Endometrium (tissue), 2 donors: ENCODE data around the gene TNFAIP1.

ENCODE experiments used
- FAIRE-seq: peaks from 2 replicates; lab custom pipeline; 2012; peaks lifted over from hg19 to GRCh38; lab: Jason Lieb, UNC
- donor health status: control.
- donor health status: control.

TNFAIP1 gene

GRCh38 chr17:28371245-28372202 is 36.0 kb downstream of the TNFAIP1 start, which contains the start of gene SARM1:
SARM1 (plus strand) TSS chr17:28371694; CDS start chr17:28372033, 339 bp downstream.
- no peak for FAIRE-seq

DNA sequence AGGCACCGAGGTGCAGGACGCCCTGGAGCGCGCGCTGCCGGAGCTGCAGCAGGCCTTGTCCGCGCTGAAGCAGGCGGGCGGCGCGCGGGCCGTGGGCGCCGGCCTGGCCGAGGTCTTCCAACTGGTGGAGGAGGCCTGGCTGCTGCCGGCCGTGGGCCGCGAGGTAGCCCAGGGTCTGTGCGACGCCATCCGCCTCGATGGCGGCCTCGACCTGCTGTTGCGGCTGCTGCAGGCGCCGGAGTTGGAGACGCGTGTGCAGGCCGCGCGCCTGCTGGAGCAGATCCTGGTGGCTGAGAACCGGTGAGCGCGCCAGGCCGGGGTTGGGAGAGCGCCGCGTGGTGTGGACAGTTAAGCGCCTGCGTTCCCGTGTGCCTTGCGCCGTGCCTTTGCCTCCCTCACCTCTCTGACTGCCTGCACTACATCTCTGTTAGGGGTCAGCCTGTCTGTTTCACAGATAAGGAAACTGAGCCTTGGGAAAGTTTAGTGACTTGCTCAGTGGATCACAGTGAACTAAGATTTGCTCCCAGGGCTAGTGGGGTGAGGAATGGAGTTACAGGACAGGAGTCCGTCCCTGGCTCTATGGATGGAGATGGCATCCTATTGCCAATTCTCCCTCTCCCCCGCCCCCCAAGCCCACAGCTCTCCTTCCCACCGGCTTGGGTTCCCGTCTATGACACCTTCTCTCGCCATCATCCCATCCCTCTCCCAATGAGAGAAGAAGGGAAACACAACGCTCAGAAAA is 36.8 kb downstream of the TNFAIP1 start:
- no peak for FAIRE-seq

GRCh38 chr17:28372945-28373274 is 37.3 kb downstream of the TNFAIP1 start:
- FAIRE-seq = no peak

- no peak for FAIRE-seq
Observed at GRCh38 chr17:28379814-28380801, 44.5 kb downstream of the TNFAIP1 start.

DNA sequence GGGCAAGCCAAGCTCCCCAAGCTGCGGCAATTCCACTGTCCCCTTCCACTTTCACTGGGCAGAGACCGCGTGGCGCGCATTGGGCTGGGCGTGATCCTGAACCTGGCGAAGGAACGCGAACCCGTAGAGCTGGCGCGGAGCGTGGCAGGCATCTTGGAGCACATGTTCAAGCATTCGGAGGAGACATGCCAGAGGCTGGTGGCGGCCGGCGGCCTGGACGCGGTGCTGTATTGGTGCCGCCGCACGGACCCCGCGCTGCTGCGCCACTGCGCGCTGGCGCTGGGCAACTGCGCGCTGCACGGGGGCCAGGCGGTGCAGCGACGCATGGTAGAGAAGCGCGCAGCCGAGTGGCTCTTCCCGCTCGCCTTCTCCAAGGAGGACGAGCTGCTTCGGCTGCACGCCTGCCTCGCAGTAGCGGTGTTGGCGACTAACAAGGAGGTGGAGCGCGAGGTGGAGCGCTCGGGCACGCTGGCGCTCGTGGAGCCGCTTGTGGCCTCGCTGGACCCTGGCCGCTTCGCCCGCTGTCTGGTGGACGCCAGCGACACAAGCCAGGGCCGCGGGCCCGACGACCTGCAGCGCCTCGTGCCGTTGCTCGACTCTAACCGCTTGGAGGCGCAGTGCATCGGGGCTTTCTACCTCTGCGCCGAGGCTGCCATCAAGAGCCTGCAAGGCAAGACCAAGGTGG is 45.7 kb downstream of the TNFAIP1 start:
- no peak for FAIRE-seq

DNA sequence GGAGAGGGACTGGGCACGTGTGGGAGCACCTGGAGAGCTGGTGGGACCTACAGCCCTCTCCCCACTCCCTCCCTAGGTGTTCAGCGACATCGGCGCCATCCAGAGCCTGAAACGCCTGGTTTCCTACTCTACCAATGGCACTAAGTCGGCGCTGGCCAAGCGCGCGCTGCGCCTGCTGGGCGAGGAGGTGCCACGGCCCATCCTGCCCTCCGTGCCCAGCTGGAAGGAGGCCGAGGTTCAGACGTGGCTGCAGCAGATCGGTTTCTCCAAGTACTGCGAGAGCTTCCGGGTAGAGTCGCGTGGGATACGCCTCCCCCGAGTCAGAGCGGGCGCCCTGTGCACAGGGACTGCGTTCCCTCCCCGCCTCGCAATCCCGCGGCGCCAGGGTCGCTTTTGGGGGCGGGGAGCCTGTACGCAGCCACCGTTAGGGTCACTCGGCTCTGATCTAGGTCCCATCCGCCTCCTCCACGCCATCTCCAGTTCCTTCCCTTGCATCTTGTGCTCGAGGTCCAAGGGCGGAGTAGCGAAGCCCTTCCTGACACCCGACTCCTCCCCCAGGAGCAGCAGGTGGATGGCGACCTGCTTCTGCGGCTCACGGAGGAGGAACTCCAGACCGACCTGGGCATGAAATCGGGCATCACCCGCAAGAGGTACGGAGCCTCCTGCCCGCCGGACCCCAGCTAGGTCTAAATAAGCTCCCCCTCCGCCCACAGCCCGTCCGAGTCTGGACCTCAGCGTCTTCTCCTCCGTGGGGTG is 48.9 kb downstream of the TNFAIP1 start:
- no peak for FAIRE-seq

DNA sequence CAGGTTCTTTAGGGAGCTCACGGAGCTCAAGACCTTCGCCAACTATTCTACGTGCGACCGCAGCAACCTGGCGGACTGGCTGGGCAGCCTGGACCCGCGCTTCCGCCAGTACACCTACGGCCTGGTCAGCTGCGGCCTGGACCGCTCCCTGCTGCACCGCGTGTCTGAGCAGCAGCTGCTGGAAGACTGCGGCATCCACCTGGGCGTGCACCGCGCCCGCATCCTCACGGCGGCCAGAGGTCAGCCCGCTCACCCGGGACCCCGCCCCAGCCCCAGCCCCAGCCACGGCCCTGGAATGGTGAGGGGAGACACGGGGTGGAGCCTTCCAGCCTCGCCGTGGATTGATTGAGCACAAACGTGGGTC is 49.5 kb downstream of the TNFAIP1 start:
- no peak for FAIRE-seq

GRCh38 chr17:28385406-28385805 is 49.8 kb downstream of the TNFAIP1 start:
- no peak for FAIRE-seq

GRCh38 chr17:28386391-28386790 is 50.8 kb downstream of the TNFAIP1 start:
- no peak for FAIRE-seq

- FAIRE-seq = no peak
Observed at GRCh38 chr17:28388106-28388505, 52.5 kb downstream of the TNFAIP1 start.

DNA sequence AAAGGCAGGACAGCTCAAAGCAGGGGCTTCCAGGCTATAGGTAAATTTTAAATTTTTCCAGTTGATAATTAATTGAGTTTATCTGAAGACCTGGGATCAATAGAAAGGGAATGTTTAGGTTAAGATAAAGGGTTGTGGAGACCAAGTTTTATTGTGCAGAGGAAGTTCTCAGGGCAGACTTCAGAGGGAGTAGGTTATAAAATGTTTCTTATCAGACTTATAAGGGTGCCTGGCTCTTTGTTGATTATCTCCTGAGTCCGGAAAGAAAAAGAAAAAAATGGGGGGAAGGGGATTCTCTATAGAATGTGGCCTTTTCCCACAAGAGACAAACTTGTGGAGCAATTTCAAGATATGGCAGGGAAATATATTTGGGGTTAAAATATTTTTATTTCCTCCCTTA is 54.6 kb downstream of the TNFAIP1 start:
- FAIRE-seq = no peak

DNA sequence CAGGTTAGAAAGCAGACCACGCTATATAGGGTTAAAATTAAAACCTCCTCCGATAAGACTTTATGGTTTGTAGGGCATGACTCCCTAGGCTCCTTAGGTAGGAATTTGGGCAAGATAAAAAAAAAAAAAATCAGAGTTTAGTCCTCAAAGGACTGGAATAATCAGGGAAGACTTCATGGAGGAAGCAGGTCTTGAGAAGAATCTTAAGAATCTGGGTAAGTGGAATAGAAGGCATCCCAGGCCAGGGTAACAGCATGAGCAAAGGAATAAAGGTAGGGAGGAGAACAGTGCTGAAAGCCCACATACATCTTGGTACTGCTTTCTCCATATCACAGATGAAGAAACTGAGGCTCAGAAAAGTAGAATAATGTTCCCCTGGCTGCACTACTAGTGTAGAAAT is 55.0 kb downstream of the TNFAIP1 start:
- FAIRE-seq = no peak

DNA sequence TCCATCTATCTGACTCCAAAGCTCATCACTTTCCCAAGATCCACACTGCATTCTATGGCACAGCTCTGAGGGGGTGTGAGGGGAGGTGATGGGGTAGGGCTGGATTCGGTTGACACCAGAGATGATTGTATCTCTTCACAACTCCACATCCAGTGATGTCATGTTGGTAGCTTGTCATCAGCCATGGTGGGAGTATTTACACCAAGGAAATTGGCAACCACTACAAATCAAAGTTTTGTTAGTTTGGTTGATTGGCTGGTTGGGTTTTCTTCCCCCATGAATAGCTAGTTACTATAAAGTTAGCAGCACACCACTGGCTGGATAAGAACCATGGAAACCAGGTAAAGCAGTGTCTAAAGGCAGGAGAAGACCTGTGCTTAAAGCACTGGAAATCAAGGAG is 55.4 kb downstream of the TNFAIP1 start:
- FAIRE-seq = no peak

DNA sequence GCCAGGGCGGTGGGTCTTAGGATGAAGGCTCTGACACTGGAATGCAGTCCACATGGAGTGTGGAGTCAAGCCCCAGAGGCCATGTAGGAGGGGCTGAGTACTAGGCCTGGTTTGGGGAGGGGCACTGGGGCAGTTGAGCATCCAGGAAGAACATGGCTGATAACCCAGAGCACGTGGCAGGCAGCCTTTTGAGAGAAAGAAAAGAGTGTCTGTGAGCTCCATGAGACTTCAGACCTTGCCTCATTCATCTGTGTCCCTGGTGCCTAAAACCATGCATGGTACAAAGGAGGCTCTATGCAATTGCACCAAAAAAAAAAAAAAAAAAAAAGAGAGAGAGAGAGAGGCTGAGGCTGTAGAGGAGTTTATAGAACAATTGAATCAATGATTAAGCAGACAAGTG is 55.8 kb downstream of the TNFAIP1 start:
- no peak for FAIRE-seq

- FAIRE-seq = no peak
Observed at GRCh38 chr17:28392491-28392890, 56.9 kb downstream of the TNFAIP1 start.

DNA sequence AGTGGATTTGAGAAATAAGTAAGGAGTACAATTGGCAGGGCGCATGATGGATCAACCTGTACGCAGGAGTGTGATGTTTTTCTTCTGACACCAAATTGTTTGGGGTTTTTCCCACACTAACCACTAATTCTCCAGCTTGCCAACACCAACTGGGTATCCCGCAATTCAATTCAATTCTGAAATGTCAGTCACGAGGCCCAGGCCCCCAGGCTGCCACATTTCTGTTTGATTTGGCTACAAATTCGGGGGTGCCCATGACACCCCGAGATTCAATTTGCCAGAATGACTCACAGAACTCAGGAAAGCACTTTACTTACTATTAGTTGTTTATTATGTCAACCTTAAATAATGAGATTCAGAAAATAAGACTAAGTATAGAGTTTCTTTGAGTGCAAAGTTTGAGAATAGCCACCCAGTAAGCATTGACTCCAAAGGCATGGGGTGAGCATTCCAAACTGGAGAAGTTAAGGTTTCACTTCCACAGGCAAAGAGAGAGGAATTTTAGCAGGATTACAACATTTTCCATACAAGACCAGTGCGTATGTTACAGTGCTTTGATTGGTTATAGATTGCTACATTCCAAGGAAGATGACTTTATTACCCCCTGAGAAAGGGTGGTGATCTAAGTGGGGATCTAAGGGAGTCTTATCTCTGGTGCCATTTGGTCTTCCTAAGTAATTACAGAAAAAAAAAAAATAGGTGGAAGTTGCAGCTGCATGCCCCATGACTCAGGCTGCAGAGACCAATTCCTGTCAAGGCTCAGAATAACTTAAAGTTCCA is 59.0 kb downstream of the TNFAIP1 start:
- FAIRE-seq = no peak

- FAIRE-seq = no peak
Observed at GRCh38 chr17:28395426-28395825, 59.9 kb downstream of the TNFAIP1 start.

DNA sequence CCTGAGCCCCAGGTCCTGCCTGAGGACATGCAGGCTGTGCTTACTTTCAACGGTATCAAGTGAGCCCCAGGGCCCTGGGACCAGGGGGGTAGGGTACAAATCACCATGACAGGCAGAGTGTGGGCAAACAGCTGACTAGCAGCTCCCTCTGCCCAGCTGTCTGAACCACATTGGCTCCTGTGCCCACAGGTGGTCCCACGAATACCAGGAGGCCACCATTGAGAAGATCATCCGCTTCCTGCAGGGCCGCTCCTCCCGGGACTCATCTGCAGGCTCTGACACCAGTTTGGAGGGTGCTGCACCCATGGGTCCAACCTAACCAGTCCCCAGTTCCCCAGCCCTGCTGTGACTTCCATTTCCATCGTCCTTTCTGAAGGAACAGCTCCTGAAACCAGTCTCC is 60.4 kb downstream of the TNFAIP1 start:
- FAIRE-seq = no peak
